MM.1S (cell line): ENCODE data around the gene HS3ST1.

Source experiments
- EZH2phosphoT487 ChIP-seq: fragments of 300-600 bp; sonication (generic); IDR thresholded peaks from 2 replicates; pipeline ENCODE4 v1.6.1; 2018; ENCODE audit warnings: antibody characterized with exemption, low read length
- TF ChIP-seq, protein P1 (sequence below): fragments of 300-600 bp; sonication (generic); IDR thresholded peaks from 2 replicates; pipeline ENCODE4 v1.5.1; 2016; ENCODE audit warnings: antibody characterized with exemption, low read length, mixed read lengths

DNA sequence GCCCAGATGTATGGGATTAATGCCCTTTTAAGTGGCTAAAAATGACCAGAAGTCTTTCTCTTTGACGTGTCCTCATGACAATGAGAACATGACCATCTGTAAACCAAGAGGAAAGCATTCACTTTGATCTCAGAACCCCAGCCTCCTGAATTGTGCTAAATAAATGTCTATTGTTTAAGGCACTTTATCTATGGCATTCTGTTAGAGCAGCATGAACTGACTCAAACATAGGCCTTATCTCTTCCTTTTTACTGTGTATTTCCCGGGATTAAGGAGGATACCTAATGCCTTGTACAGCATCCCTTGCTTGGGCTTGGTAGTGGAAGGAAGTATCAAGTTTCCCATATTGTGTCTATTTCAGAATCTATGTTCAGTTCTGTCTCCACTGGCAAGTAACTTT is 47.2 kb upstream of the HS3ST1 start:
- TF ChIP-seq, protein P1, sequence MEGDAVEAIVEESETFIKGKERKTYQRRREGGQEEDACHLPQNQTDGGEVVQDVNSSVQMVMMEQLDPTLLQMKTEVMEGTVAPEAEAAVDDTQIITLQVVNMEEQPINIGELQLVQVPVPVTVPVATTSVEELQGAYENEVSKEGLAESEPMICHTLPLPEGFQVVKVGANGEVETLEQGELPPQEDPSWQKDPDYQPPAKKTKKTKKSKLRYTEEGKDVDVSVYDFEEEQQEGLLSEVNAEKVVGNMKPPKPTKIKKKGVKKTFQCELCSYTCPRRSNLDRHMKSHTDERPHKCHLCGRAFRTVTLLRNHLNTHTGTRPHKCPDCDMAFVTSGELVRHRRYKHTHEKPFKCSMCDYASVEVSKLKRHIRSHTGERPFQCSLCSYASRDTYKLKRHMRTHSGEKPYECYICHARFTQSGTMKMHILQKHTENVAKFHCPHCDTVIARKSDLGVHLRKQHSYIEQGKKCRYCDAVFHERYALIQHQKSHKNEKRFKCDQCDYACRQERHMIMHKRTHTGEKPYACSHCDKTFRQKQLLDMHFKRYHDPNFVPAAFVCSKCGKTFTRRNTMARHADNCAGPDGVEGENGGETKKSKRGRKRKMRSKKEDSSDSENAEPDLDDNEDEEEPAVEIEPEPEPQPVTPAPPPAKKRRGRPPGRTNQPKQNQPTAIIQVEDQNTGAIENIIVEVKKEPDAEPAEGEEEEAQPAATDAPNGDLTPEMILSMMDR = no peak
- TF ChIP-seq EZH2phosphoT487 = no peak
